ENCODE data around the gene RAB38.

Gene RAB38

DNA sequence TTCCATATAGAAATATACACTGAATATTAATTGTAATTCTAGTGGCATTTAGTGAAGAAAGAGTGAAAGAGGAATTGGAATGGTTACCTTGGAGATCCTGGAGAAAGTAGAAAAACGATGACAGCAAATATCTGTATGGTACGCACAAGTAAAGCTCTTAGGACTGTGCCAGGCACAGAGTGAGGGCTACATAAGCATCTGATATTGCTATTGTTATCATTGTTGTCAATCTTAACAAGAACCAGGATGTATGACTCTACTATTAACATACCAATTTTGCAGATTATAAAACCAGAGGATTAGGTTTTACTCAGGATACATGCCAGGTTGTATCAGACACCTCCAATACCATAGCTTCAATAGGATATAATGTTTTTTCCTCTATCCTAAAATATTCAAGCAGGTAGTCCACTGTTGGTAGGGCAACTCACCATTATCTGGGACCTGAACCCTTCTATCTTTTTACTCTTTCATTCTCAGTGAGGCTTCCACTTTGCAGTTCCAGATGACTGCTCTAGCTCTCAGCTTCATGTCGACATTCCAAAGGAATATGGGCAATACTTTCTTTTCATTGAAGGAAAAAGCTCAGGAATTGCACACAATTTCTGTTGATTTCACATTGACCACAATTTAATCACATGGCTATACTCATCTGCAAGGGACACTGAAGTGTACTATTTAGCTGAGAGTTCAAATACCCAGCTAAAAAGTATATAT lies 73.2 kb downstream of the RAB38 start:
- DNase-seq: no peak

DNA sequence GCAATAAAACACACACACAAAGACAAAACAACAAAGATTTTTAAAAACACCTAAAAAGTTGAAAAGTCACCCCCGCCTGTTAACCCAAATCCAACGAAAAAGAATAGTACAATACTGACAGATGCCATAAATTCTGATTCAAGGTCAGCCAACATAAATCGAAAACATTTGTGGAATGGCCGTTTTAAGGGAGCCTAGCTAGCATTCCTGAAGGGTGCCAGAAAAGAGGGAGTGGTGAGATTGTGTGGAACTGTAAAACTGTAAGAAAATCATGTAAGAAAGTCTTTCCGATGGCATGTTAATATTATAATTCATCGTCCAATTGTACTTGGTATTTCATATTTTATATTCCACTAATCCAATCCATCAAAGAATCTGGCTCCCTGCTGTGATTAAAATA lies 75.1 kb downstream of the RAB38 start:
- DNase-seq: no peak

DNA sequence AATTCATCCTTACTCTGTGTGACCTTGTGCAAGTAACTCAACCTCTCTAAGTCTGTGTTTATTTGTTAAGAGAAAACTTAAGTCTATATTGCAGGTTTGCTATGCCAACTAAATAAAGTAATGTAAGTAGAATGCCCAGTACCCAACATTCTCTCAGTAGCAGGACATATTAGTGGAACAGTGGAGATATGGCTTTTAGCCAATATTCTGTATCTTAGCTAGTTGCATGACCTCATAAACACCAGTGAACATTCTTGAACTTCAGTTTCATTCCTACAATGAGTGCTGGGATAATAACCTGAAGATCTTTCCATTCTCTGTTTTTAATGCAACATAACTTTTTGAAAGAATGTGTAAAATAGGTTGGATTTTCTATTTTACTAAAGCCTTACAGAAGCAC lies 77.0 kb downstream of the RAB38 start:
- DNase-seq: no peak

DNA sequence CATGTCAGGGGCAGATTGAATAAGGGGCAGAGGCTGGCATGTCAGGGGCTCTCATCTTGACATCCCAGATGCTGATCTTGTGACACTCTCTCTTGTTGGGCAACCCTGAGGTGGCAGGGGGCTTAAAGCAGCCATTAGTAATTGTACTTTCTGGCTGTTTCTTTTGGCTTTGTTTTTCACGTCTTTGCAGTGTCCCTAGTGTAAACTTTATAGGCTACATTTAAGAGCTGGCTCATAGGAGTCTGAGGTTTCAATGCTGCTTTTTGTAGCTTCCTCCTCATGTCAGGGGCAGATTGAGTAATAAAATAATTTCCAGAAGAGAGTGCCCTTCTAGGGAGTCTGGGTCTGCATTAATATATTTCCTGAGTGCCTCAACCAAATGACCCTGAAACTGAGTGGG lies 86.1 kb downstream of the RAB38 start:
- DNase-seq: no peak

DNA sequence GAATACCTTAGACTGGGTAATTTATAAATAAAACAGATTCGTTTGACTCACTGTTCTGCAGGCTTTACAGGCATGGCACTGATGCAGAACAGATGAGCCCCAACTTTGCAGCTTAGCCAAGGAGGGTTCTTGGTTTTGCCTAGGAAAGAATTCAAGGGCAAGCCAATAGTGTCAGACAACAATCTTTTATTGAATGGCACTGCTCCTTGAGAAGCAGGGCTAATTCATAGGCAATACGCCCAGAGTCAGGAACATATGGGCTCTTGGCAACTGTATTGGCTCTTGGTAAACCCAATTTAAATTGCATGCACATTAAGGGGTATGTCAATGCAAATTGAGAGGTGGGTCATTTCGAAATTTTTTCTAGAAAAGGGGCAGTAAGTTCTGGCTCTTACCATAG lies 87.9 kb downstream of the RAB38 start:
- no peak for DNase-seq

DNA sequence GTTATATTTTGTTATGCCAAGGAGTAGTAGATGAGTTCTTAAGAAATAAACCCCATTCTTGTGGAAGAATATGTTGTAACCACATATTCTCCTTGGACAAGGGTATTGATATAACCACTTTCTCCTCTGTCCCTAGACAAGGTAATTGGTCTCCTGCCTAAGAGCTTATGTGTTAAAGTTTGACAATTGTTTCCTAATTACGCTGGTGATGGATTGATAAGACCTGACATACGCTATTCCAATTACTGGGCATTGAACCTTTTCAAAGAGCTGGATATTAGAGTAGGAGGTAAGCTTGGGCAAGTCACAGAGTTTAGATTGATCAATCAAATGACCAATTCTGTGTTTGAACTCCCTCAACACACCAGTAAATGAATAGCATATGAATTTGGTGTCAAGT lies 88.9 kb downstream of the RAB38 start:
- no peak for DNase-seq

DNA sequence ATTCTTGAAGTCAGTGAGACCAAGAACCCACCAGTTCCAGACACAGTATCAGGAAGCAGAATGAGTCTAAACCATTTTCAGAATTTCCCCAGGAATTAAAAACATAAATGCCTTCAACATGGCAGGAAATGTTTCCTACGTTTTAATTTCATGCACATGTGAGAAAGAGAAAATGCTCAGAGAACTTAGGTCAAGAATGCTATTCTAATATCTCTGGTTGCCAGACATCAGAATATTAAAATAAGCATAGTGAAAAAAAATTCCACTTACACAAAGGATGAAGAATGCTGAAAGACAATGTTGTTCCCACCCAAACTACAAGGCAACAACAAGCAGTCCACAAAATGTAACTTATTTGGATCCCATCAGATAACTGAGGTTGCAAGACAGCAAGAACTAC lies 104.8 kb downstream of the RAB38 start:
- DNase-seq: no peak

DNA sequence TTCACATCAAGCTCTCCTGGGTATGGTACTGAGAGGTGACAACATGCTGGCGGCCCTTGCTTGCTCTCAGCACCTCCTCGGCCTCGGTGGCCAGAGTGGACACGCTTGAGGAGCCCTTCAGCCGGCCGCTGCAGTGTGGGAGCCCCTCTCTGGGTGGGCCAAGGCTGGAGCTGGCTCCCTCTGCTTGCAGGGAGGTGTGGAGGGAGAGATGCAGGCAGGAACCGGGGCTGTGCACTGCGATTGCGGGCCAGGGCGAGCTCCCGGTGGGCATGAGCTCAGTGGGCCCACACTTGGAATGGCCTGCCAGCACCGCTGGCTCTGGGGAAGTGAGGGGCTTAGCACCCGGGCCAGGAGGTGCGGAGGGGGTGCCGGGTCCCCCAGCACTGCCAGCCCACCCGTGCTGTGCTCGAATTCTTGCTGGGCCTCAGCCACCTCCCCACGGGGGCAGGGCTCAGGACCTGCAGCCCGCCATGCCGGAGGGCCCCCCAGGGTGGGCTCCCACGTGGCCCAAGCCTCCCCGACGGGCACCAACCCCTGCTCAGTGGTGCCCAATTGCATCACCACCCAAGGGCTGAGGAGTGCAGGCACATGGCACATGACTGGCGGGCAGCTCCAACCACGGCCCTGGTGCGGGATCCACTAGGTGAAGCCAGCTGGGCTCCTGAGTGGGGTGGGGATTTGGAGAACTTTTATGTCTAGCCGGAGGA lies 106.2 kb downstream of the RAB38 start:
- DNase-seq: no peak

DNA sequence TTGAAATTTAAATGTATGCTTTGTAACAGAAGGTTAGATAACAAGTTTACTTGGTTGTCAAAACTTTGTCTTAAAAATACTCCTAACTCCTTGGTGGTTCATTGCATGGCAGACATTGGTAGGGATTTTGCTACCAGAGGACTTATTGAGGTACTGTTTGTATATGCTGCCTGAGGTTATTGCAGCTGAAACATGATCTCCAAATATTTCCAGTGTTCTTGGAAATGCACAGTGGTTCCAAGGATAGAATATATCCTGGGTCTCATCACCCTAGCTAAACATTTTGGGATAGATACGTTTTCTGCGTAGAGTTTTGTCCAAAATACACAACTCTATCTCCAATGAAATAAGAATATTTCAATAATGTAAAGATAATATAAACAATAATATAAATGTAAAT lies 109.2 kb downstream of the RAB38 start:
- no peak for DNase-seq

DNA sequence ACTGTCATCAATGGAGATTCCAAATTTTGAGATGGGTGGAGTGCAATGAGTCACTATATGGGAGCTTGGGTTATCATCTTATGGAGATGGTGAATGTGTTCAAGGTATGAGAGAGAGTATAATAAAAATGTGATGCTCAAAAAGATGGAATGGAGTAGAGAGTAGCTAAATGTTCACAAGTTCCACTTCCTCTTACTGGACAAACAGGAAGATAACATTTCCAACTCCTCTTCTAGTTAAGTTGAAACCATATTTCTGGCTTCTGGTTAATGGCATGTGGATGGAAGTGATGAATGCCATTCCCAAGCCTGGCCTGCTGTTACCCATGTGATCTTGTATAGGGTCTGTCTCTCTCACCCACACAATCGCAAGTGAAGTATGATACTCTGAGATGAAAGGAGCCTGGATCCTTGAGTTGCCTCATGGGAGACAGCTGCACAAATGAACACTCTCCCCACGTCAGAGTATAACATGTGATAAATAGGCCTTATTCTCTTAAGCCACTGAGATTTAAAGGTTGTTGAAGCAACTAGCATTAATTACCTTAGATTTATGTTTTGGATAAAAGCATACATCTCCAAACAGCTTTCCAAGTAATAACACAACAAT lies 111.0 kb downstream of the RAB38 start:
- no peak for DNase-seq
